Muscle layer of colon (tissue), 2 donors: Measurements from ENCODE around the gene GLB1L3.

Experiments
- H3K27ac ChIP-seq: one replicate; pipeline ENCODE4 v1.7.0; 2013; ENCODE audit warnings: low read depth, mild to moderate bottlenecking, low read length, moderate library complexity
- H3K27me3 ChIP-seq, 2 donors: one replicate each; pipeline ENCODE4 v1.7.0; 2013; ENCODE audit warnings: low read length in 2 of 2, mild to moderate bottlenecking in 2 of 2; ENCODE audit not compliant: insufficient read depth in 2 of 2, control insufficient read depth in 1 of 2
- H3K36me3 ChIP-seq: one replicate; pipeline ENCODE4 v1.7.0; 2013; ENCODE audit warnings: mild to moderate bottlenecking, low read length; ENCODE audit not compliant: insufficient read depth
- H3K4me1 ChIP-seq: one replicate; pipeline ENCODE4 v1.7.0; 2013; ENCODE audit warnings: mild to moderate bottlenecking, low read length; ENCODE audit not compliant: insufficient read depth
- H3K4me3 ChIP-seq, 2 donors: one replicate each; pipeline ENCODE4 v1.7.0; 2013; ENCODE audit warnings: low read length in 2 of 2, low read depth in 1 of 2, mild to moderate bottlenecking in 1 of 2, moderate library complexity in 1 of 2
- H3K9ac ChIP-seq: one replicate; pipeline ENCODE4 v1.7.0; 2013; ENCODE audit warnings: low read length
- H3K9me3 ChIP-seq: one replicate; pipeline ENCODE4 v1.7.0; 2013; ENCODE audit warnings: mild to moderate bottlenecking, low read length
- donor health status: abdominal sarcoma.
- donor health status: Adenocarcinoma of cecum.

The GLB1L3 gene

DNA sequence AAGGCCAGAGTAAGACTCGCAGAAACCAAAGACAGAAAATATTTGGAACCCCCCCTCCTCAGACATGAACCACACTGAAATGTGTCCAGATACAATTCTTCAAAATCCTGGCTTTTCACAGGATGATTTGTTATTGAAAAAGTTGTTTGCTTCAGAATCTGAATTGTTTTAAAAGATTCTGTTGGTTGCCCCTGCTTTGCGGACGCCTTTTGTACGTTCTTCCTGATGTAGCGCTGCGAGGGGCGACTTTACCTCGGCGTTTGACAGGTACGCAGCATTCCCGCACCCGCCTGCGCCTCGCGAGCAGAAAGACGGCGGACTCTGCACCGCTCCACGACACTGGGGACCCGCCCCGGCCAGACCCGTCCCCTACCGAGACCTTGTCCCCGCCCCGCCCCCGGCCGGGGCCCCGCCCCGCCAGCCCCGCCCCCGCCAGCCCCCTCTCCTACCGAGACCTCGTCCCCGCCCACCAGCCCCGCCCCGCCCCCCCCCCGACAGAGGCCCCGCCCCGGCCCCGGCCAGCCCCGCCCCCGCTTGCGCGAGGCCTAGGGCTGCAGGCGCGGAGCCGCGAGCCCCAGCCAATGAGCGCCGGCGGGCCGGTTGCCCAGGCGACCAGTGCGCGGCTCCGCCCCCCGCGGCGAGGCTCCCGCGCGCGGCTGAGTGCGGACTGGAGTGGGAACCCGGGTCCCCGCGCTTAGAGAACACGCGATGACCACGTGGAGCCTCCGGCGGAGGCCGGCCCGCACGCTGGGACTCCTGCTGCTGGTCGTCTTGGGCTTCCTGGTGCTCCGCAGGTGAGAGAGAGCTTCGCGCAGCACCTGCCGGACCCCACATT lies 55.4 kb downstream of the GLB1L3 start, which contains the start of gene GLB1L2:
Gene GLB1L2, plus strand, starts transcription at position 635 of the 835 bp plus-strand sequence. Its CDS starts 74 bp downstream, at position 709.
- peaks cover 0 to 4% of the 10 kb centered on the region in 2 donors for H3K27me3 ChIP-seq
- H3K9ac ChIP-seq, result no peak within 1 kb of the TSS
- H3K36me3 ChIP-seq, result no peaks in the 10 kb centered on the region
- H3K4me1 ChIP-seq, result peaks cover 9% of the 10 kb centered on the region
- peak within 1 kb of the TSS; percentile 67 for H3K27ac ChIP-seq
- H3K9me3 ChIP-seq, result no peaks in the 10 kb centered on the region
- H3K4me3 ChIP-seq, result peak within 1 kb of the TSS; percentile 34 to 60

DNA sequence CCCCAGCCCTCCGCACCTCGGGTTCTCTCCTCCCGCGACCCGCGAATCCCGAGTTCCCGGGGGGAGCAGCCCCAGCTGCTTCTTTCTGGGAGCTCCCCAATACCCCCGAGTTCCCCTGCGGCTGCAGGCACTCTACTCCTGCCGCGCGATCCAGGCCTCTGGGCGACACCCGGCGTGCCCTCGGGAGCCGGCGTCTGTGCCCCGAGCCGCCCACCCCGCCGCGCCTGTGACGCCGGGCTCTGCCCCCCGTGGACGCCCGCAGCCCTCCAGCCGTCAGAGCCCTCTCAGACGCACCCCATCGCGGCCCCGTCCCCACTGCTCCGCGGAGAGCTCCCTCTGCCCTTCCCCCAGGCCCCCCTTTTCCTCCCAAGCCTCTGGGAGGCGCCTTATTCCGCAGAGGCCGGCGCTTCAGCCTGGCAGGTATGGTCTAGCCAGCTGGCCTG lies 56.0 kb downstream of the GLB1L3 start:
- H3K9me3 ChIP-seq, result no peaks in the 10 kb centered on the region
- no peak overlapping the region for H3K9ac ChIP-seq
- H3K27me3 ChIP-seq, result peaks cover 0 to 4% of the 10 kb centered on the region in 2 donors
- peak overlapping the region; percentile 34 to 60 for H3K4me3 ChIP-seq
- H3K36me3 ChIP-seq, result no peaks in the 10 kb centered on the region
- H3K4me1 ChIP-seq, result peaks cover 9% of the 10 kb centered on the region
- H3K27ac ChIP-seq, result peak overlapping the region; percentile 44

DNA sequence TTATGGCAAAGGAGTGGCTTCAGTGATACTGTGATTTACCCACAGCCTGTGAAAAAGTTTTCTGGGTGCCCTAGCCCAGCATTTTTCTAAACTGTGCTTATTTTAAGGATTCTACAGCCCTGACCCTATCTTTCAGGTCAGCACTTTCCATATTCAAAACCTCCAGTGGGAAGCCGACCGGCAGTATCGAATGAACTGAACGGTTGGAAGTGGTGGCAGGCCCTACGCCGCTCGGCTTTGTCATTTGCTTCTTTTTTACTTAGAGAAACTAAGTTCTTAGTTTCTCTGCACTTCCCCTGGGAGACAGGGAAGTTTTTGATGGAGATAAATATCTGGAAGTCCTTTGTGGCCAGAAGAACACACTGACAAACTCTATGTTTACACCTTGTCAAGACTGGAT lies 56.6 kb downstream of the GLB1L3 start:
- Histone ChIP-seq H3K4me1 (peaks cover 9% of the 10 kb centered on the region), H3K9ac (no peak overlapping the region), H3K27me3 (peaks cover 0 to 4% of the 10 kb centered on the region in 2 donors), H3K4me3 (peak overlapping the region in 1 of 2 donors; percentile 60), H3K36me3 (no peaks in the 10 kb centered on the region), H3K27ac (no peak overlapping the region), H3K9me3 (no peaks in the 10 kb centered on the region)

DNA sequence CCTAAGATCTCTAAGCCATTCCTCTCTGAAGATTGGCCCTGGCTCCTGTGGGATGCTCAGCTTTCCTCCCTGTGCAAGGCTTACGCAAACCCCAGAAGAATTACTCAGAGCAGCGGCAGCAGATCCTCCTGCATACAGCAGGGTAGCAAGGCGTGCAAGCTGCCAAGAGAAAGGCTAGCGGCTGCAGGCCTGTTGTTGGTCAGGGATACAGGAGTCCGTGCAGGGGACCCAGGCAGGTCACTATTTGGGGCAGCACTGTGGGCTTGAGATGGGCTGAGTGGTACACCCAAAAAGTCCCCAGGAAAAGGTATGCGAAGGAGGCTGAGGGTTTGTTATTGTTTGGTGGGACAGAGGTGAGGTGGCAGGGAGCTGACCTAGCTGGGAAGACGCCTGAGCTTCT lies 57.1 kb downstream of the GLB1L3 start:
- no peak overlapping the region for H3K27ac ChIP-seq
- H3K9ac ChIP-seq, result no peak overlapping the region
- H3K4me1 ChIP-seq, result peaks cover 9% of the 10 kb centered on the region
- no peaks in the 10 kb centered on the region for H3K9me3 ChIP-seq
- no peak overlapping the region for H3K4me3 ChIP-seq
- peaks cover 0 to 4% of the 10 kb centered on the region in 2 donors for H3K27me3 ChIP-seq
- H3K36me3 ChIP-seq, result no peaks in the 10 kb centered on the region

DNA sequence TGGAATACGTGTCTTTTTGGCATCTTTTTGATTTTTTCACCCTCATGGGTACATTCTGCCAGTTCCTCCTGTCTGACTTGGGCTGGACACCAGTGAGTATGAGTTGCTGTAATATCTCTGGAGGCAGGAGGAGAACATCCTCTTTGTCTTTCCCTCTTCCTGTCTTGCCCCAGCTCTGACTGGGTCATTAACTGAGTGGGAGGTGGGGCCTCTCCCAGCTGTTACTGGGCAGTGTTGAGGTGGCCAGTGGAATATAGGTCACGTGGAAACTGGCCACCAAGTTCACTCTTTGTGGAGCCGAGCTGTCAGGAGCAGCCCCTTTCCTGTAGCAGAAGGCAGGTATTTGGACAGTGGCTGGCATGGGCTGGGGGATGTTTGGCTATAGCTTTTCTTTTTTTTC lies 57.8 kb downstream of the GLB1L3 start:
- Histone ChIP-seq H3K36me3 (no peaks in the 10 kb centered on the region), H3K27me3 (peaks cover 0 to 4% of the 10 kb centered on the region in 2 donors), H3K4me3 (no peak overlapping the region), H3K27ac (no peak overlapping the region), H3K4me1 (peaks cover 9% of the 10 kb centered on the region), H3K9ac (no peak overlapping the region), H3K9me3 (no peaks in the 10 kb centered on the region)

DNA sequence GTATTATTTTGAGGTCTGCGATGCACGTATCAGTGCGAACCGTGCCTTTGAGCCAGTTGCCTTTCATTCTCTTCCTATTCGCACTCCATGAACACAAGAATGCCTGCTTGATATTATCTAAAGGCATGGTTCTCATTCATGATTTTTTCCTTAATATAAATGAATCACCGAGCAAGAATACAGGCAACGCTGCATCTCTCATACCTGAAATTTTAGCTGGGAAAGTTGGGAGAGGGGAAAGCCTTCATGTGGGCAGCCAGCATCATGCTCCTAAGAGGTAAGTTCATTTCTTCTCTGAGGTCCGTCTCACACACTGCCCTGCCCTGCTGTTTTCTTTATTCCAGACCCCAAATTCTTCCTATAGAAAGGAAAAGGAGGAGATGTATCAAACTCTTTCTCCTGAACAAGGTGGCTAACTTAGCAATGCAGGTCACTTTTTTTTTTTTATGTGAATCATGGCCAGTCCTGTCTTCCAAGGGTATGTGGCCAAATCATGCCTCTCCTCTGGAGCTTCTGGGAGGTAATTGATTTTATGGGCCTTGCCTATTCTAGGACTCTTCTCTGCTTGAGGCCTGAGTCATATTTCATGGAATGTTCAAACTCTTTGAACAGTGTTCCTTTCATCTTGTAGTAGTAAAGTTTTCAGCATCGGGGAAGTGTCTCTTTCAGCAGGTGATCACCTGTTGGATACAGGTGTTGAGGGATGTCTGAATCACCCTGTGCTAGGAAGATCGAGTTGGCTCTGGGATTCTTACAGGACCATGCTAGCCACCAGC lies 58.8 kb downstream of the GLB1L3 start:
- no peak overlapping the region for H3K4me3 ChIP-seq
- H3K27me3 ChIP-seq, result peaks cover 0 to 4% of the 10 kb centered on the region in 2 donors
- H3K4me1 ChIP-seq, result peaks cover 9% of the 10 kb centered on the region
- H3K36me3 ChIP-seq, result no peaks in the 10 kb centered on the region
- H3K27ac ChIP-seq, result no peak overlapping the region
- no peaks in the 10 kb centered on the region for H3K9me3 ChIP-seq
- no peak overlapping the region for H3K9ac ChIP-seq

DNA sequence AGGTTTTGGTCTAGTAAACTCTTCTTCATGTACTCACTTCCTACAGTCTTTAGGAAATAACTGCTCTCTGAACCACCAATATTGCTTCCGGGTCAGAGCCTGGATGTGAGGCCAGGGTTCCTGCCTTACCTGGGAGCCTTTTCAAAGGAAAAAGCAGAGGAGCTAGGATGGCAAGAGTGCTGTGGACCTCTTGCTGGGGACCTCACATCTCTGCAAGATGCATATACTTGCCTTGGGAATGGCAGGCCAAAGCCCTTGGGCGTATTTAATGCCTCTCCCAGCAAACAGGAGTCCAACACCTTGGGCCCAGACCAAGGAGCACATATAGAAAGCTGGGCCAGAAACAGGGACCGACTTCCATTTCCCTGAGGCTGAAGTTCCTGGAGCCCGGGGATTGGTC lies 60.9 kb downstream of the GLB1L3 start:
- Histone ChIP-seq H3K4me1 (no peaks in the 10 kb centered on the region), H3K4me3 (no peak overlapping the region), H3K9ac (no peak overlapping the region), H3K27ac (no peak overlapping the region), H3K9me3 (no peaks in the 10 kb centered on the region), H3K36me3 (no peaks in the 10 kb centered on the region), H3K27me3 (peaks cover 0 to 4% of the 10 kb centered on the region in 2 donors)

DNA sequence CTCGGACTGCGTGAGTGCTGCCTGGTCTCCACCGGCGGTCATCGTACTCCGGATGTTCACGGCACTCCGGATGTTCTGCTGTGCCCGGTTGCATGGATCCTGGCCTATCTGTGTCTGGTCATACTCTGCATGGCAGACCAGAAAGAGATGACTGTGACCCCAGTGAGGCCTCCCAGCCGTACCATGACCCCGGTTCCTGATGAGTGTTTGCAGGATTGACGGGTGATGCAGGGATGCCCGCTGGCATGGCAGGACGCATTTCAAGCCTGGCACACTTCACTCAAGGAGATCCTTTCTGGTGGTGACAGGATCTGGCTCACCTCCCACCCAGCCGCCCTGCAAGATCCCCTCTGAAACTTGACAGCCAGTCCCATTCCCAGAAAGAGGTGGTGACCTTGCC lies 61.9 kb downstream of the GLB1L3 start:
- Histone ChIP-seq H3K9me3 (no peaks in the 10 kb centered on the region), H3K4me1 (no peaks in the 10 kb centered on the region), H3K9ac (no peak overlapping the region), H3K36me3 (no peaks in the 10 kb centered on the region), H3K4me3 (no peak overlapping the region), H3K27me3 (no peaks in the 10 kb centered on the region), H3K27ac (no peak overlapping the region)

DNA sequence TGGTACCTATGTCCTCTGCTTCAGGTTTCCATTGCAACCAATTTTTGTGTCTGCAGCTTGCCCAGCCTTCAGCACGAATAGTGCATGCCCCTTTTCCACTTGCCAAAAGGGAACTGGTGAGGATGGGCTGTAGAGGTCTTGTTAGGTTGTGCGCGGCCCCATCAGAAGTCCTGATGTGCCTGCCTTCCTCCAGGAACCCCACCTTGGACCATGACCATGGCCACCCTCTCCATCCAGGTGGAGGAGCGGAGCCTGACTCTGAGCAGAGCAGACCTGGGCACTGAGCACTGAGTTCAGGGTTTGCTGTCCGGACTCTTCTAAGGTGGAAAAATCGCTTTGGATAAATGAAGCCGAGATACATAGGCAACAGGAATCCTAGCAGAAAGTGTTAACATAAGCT lies 62.5 kb downstream of the GLB1L3 start:
- no peaks in the 10 kb centered on the region for H3K36me3 ChIP-seq
- no peak overlapping the region for H3K9ac ChIP-seq
- no peaks in the 10 kb centered on the region for H3K9me3 ChIP-seq
- H3K4me3 ChIP-seq, result no peak overlapping the region
- no peaks in the 10 kb centered on the region for H3K4me1 ChIP-seq
- H3K27ac ChIP-seq, result no peak overlapping the region
- H3K27me3 ChIP-seq, result no peaks in the 10 kb centered on the region

DNA sequence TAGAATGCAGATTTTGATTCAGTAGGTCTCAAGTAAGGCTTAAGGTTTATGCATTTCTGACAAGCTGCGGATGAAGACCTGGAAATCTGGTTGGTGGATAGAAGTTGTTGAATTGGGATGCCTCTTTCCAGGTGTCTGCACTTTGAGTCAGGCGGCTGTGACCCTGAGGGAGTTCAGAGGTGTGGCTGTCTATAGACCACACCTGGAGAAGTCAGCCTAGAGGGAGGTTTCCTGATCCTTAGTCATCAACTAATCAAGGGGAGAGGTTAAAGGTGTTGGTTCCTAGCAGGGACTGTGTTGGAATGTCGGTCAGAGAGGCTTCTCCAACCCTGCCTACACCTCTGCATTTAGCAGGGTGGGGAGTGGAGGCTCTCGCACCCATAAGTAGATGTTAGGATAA lies 63.6 kb downstream of the GLB1L3 start:
- Histone ChIP-seq H3K9ac (no peak overlapping the region), H3K27ac (no peak overlapping the region), H3K4me3 (no peak overlapping the region), H3K36me3 (no peaks in the 10 kb centered on the region), H3K27me3 (no peaks in the 10 kb centered on the region), H3K4me1 (no peaks in the 10 kb centered on the region), H3K9me3 (no peaks in the 10 kb centered on the region)

DNA sequence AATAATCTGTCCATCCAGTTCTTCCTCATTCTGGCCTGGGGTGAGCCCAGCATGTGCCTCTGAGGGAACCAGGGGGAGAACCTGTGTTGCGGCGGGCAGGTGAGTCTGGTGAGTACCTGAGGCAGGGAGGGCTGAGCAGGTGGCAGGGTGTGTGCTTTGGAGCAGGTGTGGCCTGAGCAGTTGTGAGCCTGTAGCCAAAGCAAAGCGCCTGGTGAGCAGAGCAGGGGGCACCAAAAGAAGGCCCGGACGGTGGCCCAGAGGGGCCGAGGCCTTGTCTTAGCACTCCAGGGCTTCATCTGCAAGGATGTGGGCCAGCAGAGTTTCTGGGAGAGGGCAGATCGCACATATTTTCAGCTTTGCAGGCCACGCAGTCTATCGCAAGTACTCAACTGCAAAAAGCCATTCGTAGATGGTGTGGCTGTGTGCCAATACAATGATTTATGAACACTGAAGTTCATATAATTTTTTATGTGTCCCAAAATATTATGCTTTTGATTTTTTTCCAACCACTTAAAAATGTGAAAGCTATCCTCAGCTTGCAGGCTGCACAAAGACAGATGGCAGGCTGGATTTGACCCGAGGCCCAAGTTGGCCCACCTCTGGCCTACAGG lies 64.3 kb downstream of the GLB1L3 start:
- H3K4me1 ChIP-seq, result no peaks in the 10 kb centered on the region
- H3K27me3 ChIP-seq, result no peaks in the 10 kb centered on the region
- no peak overlapping the region for H3K9ac ChIP-seq
- H3K27ac ChIP-seq, result no peak overlapping the region
- no peak overlapping the region for H3K4me3 ChIP-seq
- no peaks in the 10 kb centered on the region for H3K9me3 ChIP-seq
- no peaks in the 10 kb centered on the region for H3K36me3 ChIP-seq
